Brain microvascular endothelial cell (primary cell): Measurements from ENCODE around the gene CAMK2D.

ENCODE experiments used
- DNase-seq: peaks from one replicate; pipeline ENCODE4 v3.0.0-alpha.2; 2020
- H3K27ac ChIP-seq: fragments of 250-450 bp; sonication (Bioruptor Pico); 2 replicates; pipeline ENCODE4 v1.5.1; 2020; ENCODE audit warnings: mild to moderate bottlenecking, moderate library complexity
- H3K27me3 ChIP-seq: fragments of 250-450 bp; sonication (Bioruptor Pico); replicated peaks from 2 replicates; pipeline ENCODE4 v1.5.1; 2020; ENCODE audit warnings: mild to moderate bottlenecking
- H3K36me3 ChIP-seq: fragments of 250-450 bp; sonication (Bioruptor Pico); replicated peaks from 2 replicates; pipeline ENCODE4 v1.5.1; 2020; ENCODE audit warnings: mild to moderate bottlenecking
- H3K4me3 ChIP-seq: 2 replicates; pipeline ENCODE4 v1.5.1; 2011; ENCODE audit warnings: low read depth, mild to moderate bottlenecking, control low read depth, low read length, moderate library complexity
- in situ Hi-C: cut with HindIII; loops from 2 replicates; pipeline ENCODE4 v1.10.0; 2017; ENCODE audit warnings: low sequenced_read_pairs, low pct_ligation_motif_present
- TF ChIP-seq, protein P1 (sequence below): IDR thresholded peaks from 2 replicates; pipeline ENCODE4 v1.5.1; 2011; ENCODE audit warnings: low read depth, mild to moderate bottlenecking, moderate library complexity, low read length, control low read depth, inconsistent platforms; ENCODE audit errors: missing control alignments

The CAMK2D gene

DNA sequence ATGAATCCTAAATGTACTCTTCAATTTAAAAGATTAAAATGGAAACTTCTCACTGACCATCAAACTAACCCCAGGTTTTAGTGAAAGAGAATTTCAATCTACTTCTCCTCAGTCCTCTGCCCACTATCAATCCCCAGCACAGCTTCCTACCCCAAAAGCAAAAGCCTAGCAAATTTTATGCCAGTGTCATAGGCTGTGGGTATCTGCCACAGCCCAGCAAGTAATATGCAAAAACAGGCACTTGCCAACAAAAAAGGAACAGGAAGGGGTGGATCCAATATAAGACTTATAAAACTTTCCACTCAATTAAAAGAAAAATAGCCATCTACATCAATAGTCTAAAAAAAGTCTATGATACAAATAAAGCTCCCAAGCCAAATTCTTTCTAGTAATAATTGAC, 22.3 kb downstream of the CAMK2D start:
- no peak overlapping the region for H3K27ac ChIP-seq
- no peak overlapping the region for H3K4me3 ChIP-seq
- H3K27me3 ChIP-seq: no peaks in the 10 kb centered on the region
- TF ChIP-seq, protein P1, sequence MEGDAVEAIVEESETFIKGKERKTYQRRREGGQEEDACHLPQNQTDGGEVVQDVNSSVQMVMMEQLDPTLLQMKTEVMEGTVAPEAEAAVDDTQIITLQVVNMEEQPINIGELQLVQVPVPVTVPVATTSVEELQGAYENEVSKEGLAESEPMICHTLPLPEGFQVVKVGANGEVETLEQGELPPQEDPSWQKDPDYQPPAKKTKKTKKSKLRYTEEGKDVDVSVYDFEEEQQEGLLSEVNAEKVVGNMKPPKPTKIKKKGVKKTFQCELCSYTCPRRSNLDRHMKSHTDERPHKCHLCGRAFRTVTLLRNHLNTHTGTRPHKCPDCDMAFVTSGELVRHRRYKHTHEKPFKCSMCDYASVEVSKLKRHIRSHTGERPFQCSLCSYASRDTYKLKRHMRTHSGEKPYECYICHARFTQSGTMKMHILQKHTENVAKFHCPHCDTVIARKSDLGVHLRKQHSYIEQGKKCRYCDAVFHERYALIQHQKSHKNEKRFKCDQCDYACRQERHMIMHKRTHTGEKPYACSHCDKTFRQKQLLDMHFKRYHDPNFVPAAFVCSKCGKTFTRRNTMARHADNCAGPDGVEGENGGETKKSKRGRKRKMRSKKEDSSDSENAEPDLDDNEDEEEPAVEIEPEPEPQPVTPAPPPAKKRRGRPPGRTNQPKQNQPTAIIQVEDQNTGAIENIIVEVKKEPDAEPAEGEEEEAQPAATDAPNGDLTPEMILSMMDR: no peak
- no peaks in the 10 kb centered on the region for H3K36me3 ChIP-seq
- in situ Hi-C loops: no loop called here
- no peak for DNase-seq

DNA sequence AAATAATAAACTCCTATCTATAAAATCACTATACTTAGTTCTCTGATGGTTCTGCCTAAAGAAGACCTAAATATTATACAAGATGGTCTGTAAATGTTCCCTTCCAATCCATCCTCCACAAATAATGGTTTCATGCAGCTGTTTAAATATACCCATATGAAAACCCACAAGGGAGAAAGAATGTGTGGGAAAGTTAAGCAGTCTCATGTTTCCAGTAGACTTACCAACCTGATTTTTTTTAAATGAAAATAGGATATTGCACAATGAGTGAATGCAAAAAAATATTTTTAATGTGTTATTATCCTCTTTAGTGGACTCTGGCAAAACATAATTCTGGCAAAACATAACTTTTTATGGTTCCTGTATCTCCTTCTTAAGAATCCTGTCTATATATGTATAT, 23.3 kb downstream of the CAMK2D start:
- H3K27ac ChIP-seq: peak overlapping the region; percentile 22
- DNase-seq: peak; percentile 26
- no peaks in the 10 kb centered on the region for H3K36me3 ChIP-seq
- TF ChIP-seq, protein P1: no peak
- H3K4me3 ChIP-seq: no peak overlapping the region
- H3K27me3 ChIP-seq: no peaks in the 10 kb centered on the region
- in situ Hi-C loops: no loop called here

DNA sequence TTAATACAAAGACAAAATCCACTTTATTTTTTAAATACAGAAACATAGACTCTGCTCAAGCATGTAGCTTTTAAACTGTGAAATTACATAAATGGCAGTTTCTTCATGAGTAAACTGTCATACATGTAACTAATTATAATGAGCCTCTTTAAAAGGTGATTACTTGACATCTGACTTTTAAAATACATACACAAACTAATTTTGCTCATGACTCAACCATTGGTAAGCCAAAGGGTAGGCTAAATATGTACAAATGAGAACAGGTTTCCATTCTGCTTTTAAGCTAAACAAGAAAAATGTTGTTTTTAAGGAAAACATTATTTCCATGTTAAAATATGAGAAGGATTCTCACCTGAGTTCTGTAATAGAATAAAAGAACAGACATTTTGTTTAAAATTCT, 27.9 kb downstream of the CAMK2D start:
- DNase-seq: no peak
- Histone ChIP-seq H3K4me3 (no peak overlapping the region), H3K27me3 (no peaks in the 10 kb centered on the region), H3K27ac (no peak overlapping the region), H3K36me3 (no peaks in the 10 kb centered on the region)
- TF ChIP-seq, protein P1: no peak
- in situ Hi-C loops: no loop called here

DNA sequence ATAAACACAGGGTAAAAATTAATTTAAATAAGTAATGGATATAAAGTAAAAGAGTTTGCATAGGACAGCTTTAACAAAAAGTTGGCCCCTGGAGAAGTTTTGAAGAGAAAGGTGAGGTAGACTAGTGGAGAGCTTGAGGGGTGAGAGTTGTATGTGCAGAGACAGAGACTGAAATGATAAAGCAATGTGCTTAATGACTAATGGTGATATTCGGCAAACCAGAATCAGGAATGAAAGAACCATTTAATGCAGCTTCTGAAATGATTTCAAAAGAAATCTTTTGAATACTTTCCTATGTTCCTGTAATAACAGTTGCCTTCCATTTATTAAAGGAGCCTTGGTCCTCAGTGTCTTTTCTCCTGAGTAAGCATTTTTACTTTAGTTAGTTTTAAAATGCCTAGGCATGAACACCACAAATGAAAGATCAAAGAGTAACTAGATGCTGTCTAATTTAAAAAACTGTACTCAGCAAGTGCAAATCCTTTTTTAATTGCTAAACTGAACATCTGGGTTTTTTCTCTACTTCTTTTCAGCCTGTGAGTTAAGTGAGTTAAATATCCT, 28.5 kb downstream of the CAMK2D start:
- in situ Hi-C loops: no loop called here
- TF ChIP-seq, protein P1: no peak

DNA sequence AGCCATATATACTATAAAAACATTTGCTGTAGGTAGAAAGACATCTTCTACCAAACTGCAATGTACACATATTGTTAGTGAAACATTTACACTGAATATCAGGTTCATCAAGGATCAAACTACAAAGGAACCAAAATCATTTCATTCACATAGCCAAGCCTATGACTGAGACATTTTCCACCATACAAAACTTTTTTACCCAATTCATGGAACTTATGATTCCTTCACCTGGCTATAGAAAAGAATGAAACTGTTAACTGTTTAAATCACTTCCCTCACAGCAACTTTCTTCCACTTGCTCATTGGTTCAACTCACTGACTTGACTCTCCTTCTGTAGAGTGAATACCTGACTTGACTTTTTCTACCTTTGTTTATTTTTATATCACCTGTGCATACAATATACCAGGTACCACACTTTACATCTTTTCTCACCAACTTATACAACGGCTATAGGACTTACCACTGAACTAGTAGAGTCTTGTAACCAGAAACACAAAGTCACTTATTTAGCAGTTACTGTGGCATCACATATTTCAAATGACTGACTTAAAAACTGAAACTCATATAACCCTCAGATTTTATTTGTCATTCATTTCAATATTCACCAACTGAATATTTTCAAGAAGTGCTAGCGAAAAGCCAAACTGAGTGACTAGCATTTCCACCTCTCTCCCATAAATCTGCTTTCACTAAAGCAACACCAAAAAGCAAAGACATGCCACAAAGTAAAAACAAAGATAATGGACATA, 30.9 kb downstream of the CAMK2D start:
- in situ Hi-C loops: no loop called here
- TF ChIP-seq, protein P1: no peak
- no peak overlapping the region for H3K4me3 ChIP-seq

More for the DNA sequence above, 28.5 kb downstream of the CAMK2D start:
- Histone ChIP-seq H3K4me3 (no peak overlapping the region), H3K27me3 (no peaks in the 10 kb centered on the region), H3K36me3 (no peaks in the 10 kb centered on the region), H3K27ac (no peak overlapping the region)
- DNase-seq: no peak

More for the DNA sequence above, 30.9 kb downstream of the CAMK2D start:
- DNase-seq: no peak
- no peaks in the 10 kb centered on the region for H3K27me3 ChIP-seq
- H3K36me3 ChIP-seq: no peaks in the 10 kb centered on the region
- H3K27ac ChIP-seq: no peak overlapping the region
